HepG2 (cell line): ENCODE results near the gene FAM53B. TPM values are rescaled to one million over a fixed set of nuclear protein-coding genes. Genes with fewer than 3 reads are reported as not detected.

ENCODE experiments used
- ATAC-seq: fragments of 200-7000 bp; cut with Tn5 transposase; 3 replicates; pipeline ENCODE4 v1.9.1; 2020; ENCODE audit warnings: mild to moderate bottlenecking, moderate library complexity
- BruUV-seq: library from RNA; stranded (reverse); fragments of 400-500 nt; replicated peaks from 2 replicates; lab custom pipeline; 2021; lab: Mats Ljungman, UMichigan
- CTCF ChIA-PET: fragments of 300-600 bp; formaldehyde crosslinking; extraction: SDS; loops from one replicate; lab custom pipeline; 2021; ENCODE audit warnings: low total read pairs, inconsistent platforms, low intra/inter-chr PET ratio; lab: Yijun Ruan, JAX
- POLR2A ChIA-PET: fragments of 350-600 bp; sonication (Branson Sonifier 250); formaldehyde crosslinking; loops from one replicate; lab custom pipeline; 2020; ENCODE audit warnings: antibody characterized with exemption, inconsistent platforms; lab: Yijun Ruan, JAX
- DNase-seq: peaks from one replicate; pipeline ENCODE4 v3.0.0-alpha.2; 2015; ENCODE audit warnings: low spot score
- FAIRE-seq: peaks from 3 replicates; lab custom pipeline; 2011; peaks lifted over from hg19 to GRCh38; lab: Jason Lieb, UNC
- H2AFZ ChIP-seq: one replicate; pipeline ENCODE4 v1.6.1; 2011; ENCODE audit warnings: low read length, inconsistent platforms
- H3K27ac ChIP-seq: fragments of 300-600 bp; 3 replicates; pipeline ENCODE4 v1.8.0; 2011; ENCODE audit warnings: mixed run types, mild to moderate bottlenecking, mixed read lengths, low read length, inconsistent platforms; ENCODE audit not compliant: insufficient read depth; ENCODE audit errors: extremely low read length
- H3K27me3 ChIP-seq, 2 experiments: fragments of 200-600 bp in 1 of 2; 2 replicates in 1 of 2; 3 replicates in 1 of 2; pipeline versions ENCODE4 v1.6.0 to v1.8.0; 2011; ENCODE audit warnings: low read length in 2 of 2, mild to moderate bottlenecking in 2 of 2, moderate library complexity in 2 of 2, inconsistent platforms in 1 of 2; ENCODE audit not compliant: insufficient read depth in 2 of 2, control insufficient read depth in 1 of 2
- H3K36me3 ChIP-seq, 2 experiments: fragments of 200-600 bp in 1 of 2; replicated peaks in 1 of 2; 2 replicates in 1 of 2; 3 replicates in 1 of 2; pipeline versions ENCODE4 v1.5.1 to v1.8.0; 2011; ENCODE audit warnings: low read length in 2 of 2, inconsistent platforms in 1 of 2; ENCODE audit not compliant: insufficient read depth in 2 of 2, control insufficient read depth in 1 of 2
- H3K4me1 ChIP-seq: 2 replicates; pipeline ENCODE4 v1.5.1; 2012; ENCODE audit warnings: low read length, inconsistent platforms; ENCODE audit not compliant: insufficient read depth
- H3K4me2 ChIP-seq: 2 replicates; pipeline ENCODE4 v1.6.0; 2011; ENCODE audit warnings: low read depth, low read length, inconsistent platforms
- H3K4me3 ChIP-seq, 3 experiments: fragments of 200-600 bp in 1 of 3; sonication (generic), shearing (Covaris generic) in 1 of 3; replicated peaks in 1 of 3; 2 replicates each; pipeline ENCODE4 v1.5.1; 2011 to 2016; ENCODE audit warnings: low read length in 3 of 3, inconsistent platforms in 2 of 3, low read depth in 2 of 3, mild to moderate bottlenecking in 2 of 3, control low read depth in 1 of 3, mixed read lengths in 1 of 3; ENCODE audit not compliant: insufficient read depth in 1 of 3
- H3K79me2 ChIP-seq: one replicate; pipeline ENCODE4 v1.6.1; 2011; ENCODE audit warnings: low read length, inconsistent platforms; ENCODE audit not compliant: insufficient read depth
- H3K9ac ChIP-seq: 2 replicates; pipeline ENCODE4 v1.6.0; 2011; ENCODE audit warnings: mild to moderate bottlenecking, low read depth, low read length, inconsistent platforms; ENCODE audit not compliant: insufficient read depth
- H3K9me3 ChIP-seq: 2 replicates; pipeline ENCODE4 v1.5.1; 2012; ENCODE audit warnings: mild to moderate bottlenecking, low read length
- H4K20me1 ChIP-seq: 2 replicates; pipeline ENCODE4 v1.6.0; 2011; ENCODE audit warnings: inconsistent platforms, mild to moderate bottlenecking, low read length, moderate library complexity; ENCODE audit not compliant: insufficient read depth
- ARID5B ChIP-seq: IDR thresholded peaks from 2 replicates; pipeline ENCODE4 v1.4.0; 2020; ENCODE audit warnings: mild to moderate bottlenecking, missing genetic modification reagents
- ATF7 ChIP-seq, 2 experiments: fragments of 450-650 bp in 1 of 2; sonication (generic) in 1 of 2; formaldehyde crosslinking in 1 of 2; IDR thresholded peaks; 2 replicates each; pipeline versions ENCODE4 v1.4.0 to v1.6.1; 2016 to 2020; ENCODE audit warnings: antibody characterized with exemption in 1 of 2, mild to moderate bottlenecking in 1 of 2, missing genetic modification reagents in 1 of 2
- ETV6 ChIP-seq: sonication (generic); formaldehyde crosslinking; conservative IDR thresholded peaks from 2 replicates; pipeline ENCODE4 v1.4.0; 2020; ENCODE audit warnings: missing genetic modification reagents
- FOXC1 ChIP-seq: sonication (generic); formaldehyde crosslinking; IDR thresholded peaks from 2 replicates; pipeline ENCODE4 v1.8.0; 2022; ENCODE audit warnings: mild to moderate bottlenecking, missing genetic modification reagents, borderline replicate concordance
- HOXD1 ChIP-seq: sonication (generic); formaldehyde crosslinking; IDR thresholded peaks from 2 replicates; pipeline ENCODE4 v1.5.0; 2020; ENCODE audit warnings: missing genetic modification reagents
- KMT2B ChIP-seq: IDR thresholded peaks from 2 replicates; pipeline ENCODE4 v1.6.1; 2016; ENCODE audit warnings: missing genetic modification reagents, missing compliant biosample characterization
- MNT ChIP-seq: fragments of 450-650 bp; IDR thresholded peaks from 2 replicates; pipeline ENCODE4 v1.6.1; 2016
- PAWR ChIP-seq: sonication (generic); formaldehyde crosslinking; IDR thresholded peaks from 2 replicates; pipeline ENCODE4 v1.4.0; 2020; ENCODE audit warnings: missing genetic modification reagents, mild to moderate bottlenecking, borderline replicate concordance
- SNRNP70 ChIP-seq: fragments of 200-400 bp; formaldehyde crosslinking; IDR thresholded peaks from 2 replicates; pipeline ENCODE4 v1.6.1; 2017; ENCODE audit warnings: mild to moderate bottlenecking, low read depth, low read length, moderate library complexity
- ZNF839 ChIP-seq: sonication (generic); formaldehyde crosslinking; IDR thresholded peaks from 2 replicates; pipeline ENCODE4 v1.4.0; 2020; ENCODE audit warnings: missing genetic modification reagents, mild to moderate bottlenecking, borderline replicate concordance
- WGBS: methylation state at CpG from one replicate; pipeline ENCODE4 v1.1.6; 2017; ENCODE audit warnings: low lambda C conversion rate; 5-methylcytosine and 5-hydroxymethylcytosine counted together
- in situ Hi-C: cut with HindIII; loops from 2 replicates; pipeline ENCODE4 v1.10.0; 2017; ENCODE audit warnings: low pct_unique_long_range_greater_than_20kb; ENCODE audit not compliant: extremely low pct_ligation_motif_present
- intact Hi-C: fragments of 100-400 bp; cut with micrococcal nuclease; formaldehyde crosslinking; loops from one replicate; pipeline ENCODE4 v1.10.0; 2022; ENCODE audit not compliant: unreplicated experiment
- polyA plus RNA-seq, 8 experiments: library from polyadenylated mRNA; depleted of rRNA in 3 of 8; stranded (reverse) in 7 of 8; unstranded in 1 of 8; fragments of >200 nt; fragmentation: Illumina TruSeq in 4 of 8; extraction: Trizol in 4 of 8; gene quantifications; 2 replicates each; pipeline versions ENCODE4 v1.2.1 to v1.2.3, GENCODE V29; 2011 to 2016; ENCODE audit warnings: low read depth in 4 of 8, missing spikeins in 1 of 8, mixed read lengths in 1 of 8; ENCODE audit not compliant: insufficient read depth in 1 of 8
- total RNA-seq, 5 experiments: library from RNA; depleted of rRNA; stranded (reverse); fragments of >200 nt; fragmentation: Illumina TruSeq; extraction: Trizol; gene quantifications; 2 replicates each; pipeline ENCODE4 v1.2.3, GENCODE V29; 2016; ENCODE audit warnings: low read depth in 1 of 5
- TF ChIP-seq, protein P1 (sequence below): IDR thresholded peaks from 2 replicates; pipeline ENCODE4 v1.6.1; 2016; ENCODE audit warnings: missing compliant biosample characterization, missing genetic modification reagents, borderline replicate concordance
- TF ChIP-seq, protein P2 (sequence below): sonication (generic); formaldehyde crosslinking; IDR thresholded peaks from 2 replicates; pipeline ENCODE4 v1.4.0; 2020; ENCODE audit warnings: missing genetic modification reagents, mild to moderate bottlenecking, borderline replicate concordance

Gene FAM53B
- total and polyA plus RNA-seq, 2 of the 13 experiments (the other 11 are each of a cell fraction or from before 2014, with no cell fraction given) = 6.4 to 19.3 TPM

DNA sequence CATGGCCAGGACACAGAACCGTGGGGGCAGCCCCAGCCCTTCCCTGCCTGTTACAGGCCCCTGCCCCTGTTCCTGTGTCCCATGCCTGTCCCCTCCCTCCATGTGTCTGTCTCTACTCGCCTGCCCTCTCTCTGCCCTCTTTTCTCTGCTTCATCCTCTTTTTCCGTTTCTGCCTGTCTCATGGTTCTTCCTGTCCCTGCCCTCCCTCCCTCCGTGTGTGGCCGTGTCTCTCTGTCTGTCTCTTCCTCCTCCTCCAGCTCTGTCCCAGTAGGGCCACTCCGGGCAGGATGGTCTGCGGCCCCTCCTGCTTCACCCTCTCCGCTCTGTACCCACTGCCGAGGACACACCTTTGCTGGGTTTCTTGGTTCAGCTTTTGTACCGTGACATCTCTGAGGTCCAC is 137.4 kb downstream of the FAM53B start (continued):
- TF ChIP-seq MNT (0 out of 2 replicates have a peak, but pooled peaks have one; percentile 3), ATF7 (IDR thresholded peaks at IDR 0.05) (no peak), ATF7 (CRISPR knock-in tag; IDR thresholded peaks at IDR 0.05) (no peak)

GRCh38 chr10:124605856-124606812 is 138.0 kb downstream of the FAM53B start:
- CTCF ChIA-PET = no interaction called here
- FAIRE-seq (peak; percentile 90), DNase-seq (peak; percentile 77), ATAC-seq (peak; percentile 85)
- POLR2A ChIA-PET = interaction anchor here (1.0 to 2.5 kb wide), 5 partner anchors 9 to 135 kb away, joined by 4 to 12 read pairs (median 5); no protein-coding TSS in a partner anchor
- H3K36me3 ChIP-seq = no peaks in the 10 kb centered on the region
- intact Hi-C loops = loop anchor here (2.0 to 5.0 kb wide), 2 partner anchors 65 to 136 kb away; partner anchors contain the start of gene FAM53B
- H3K9ac ChIP-seq = peak overlapping the region; percentile 77
- no peaks in the 10 kb centered on the region for H3K9me3 ChIP-seq
- H3K79me2 ChIP-seq = no peaks in the 10 kb centered on the region
- no peaks in the 10 kb centered on the region for H3K27me3 ChIP-seq
- peak overlapping the region; percentile 56 to 79 (median 60) for H3K4me3 ChIP-seq
- 5% methylated on average over 14 of the region's 31 CpGs for WGBS
- BruUV-seq = TSS peak; percentile 86
- H4K20me1 ChIP-seq = no peaks in the 10 kb centered on the region
- peaks cover 49% of the 10 kb centered on the region for H3K4me1 ChIP-seq
- peak overlapping the region; percentile 96 for H3K4me2 ChIP-seq
- H2AFZ ChIP-seq = peak overlapping the region; percentile 44
- peak overlapping the region; percentile 72 for H3K27ac ChIP-seq
- in situ Hi-C loops = no loop called here
- TF ChIP-seq PAWR (CRISPR knock-in tag) (no peak), ARID5B (CRISPR knock-in tag) (0 out of 2 replicates have a peak, but pooled peaks have one; percentile 29), KMT2B (CRISPR knock-in tag) (peak; percentile 52; the same call in 1 of the 2 replicates), FOXC1 (0 out of 2 replicates have a peak, but pooled peaks have one; percentile 34), SNRNP70 (no peak), HOXD1 (CRISPR knock-in tag) (no peak), ZNF839 (CRISPR knock-in tag) (no peak), ETV6 (CRISPR knock-in tag) (no peak)
- TF ChIP-seq, protein P1, sequence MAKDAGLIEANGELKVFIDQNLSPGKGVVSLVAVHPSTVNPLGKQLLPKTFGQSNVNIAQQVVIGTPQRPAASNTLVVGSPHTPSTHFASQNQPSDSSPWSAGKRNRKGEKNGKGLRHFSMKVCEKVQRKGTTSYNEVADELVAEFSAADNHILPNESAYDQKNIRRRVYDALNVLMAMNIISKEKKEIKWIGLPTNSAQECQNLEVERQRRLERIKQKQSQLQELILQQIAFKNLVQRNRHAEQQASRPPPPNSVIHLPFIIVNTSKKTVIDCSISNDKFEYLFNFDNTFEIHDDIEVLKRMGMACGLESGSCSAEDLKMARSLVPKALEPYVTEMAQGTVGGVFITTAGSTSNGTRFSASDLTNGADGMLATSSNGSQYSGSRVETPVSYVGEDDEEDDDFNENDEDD (CRISPR knock-in tag) = no peak
- TF ChIP-seq, protein P2, sequence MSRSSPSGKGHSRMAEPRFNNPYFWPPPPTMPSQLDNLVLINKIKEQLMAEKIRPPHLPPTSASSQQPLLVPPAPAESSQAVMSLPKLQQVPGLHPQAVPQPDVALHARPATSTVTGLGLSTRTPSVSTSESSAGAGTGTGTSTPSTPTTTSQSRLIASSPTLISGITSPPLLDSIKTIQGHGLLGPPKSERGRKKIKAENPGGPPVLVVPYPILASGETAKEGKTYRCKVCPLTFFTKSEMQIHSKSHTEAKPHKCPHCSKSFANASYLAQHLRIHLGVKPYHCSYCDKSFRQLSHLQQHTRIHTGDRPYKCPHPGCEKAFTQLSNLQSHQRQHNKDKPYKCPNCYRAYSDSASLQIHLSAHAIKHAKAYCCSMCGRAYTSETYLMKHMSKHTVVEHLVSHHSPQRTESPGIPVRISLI (CRISPR knock-in tag) = no peak
